GM19240 (cell line): ENCODE measurements around the gene TFCP2.

Experiments
- DNase-seq: peaks from one replicate; pipeline ENCODE4 v3.0.0; 2011; ENCODE audit warnings: low spot score; ENCODE audit not compliant: insufficient read length

Gene TFCP2

DNA sequence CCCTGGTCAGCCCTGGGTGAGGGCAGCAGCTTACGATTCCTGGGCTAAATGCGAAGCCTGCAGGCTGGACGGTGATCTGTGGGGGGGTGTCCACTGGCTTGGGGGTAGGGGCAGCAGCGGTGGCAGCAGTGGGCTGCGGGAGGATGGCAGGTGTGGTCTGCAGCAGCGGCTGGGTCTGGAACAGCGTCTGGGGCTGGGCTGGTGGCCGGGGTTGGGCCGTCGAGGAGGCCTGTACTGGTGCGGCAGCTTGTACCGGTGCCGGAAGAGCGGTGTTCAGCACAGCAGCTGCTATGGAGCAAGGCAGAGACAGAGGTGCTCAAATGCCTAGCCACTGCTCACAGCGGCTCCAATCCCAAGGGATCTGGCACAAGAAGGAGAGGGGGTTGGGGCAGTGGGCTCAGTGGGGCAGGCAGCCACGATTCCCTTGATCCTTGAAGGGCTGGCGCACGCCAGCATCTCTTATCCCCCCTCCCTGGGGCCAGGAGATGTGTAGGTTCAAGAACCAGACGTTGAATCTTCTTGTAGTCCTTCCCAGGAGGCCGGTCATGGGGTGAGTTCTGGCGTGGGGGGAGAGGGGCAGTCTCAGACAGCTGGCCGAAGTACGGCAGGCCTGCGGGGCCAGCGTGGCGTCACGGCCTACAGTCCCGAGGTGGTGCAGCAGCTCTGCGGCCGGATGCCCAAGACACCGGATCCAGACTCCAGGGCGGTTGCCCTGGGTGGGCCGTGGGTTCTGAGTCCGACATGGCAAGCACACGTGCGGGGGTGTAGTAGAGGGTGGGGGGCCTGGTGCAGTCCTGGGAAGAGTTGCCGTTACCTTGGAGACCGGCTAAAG is 25.0 kb upstream of the TFCP2 start:
- no peak for DNase-seq

DNA sequence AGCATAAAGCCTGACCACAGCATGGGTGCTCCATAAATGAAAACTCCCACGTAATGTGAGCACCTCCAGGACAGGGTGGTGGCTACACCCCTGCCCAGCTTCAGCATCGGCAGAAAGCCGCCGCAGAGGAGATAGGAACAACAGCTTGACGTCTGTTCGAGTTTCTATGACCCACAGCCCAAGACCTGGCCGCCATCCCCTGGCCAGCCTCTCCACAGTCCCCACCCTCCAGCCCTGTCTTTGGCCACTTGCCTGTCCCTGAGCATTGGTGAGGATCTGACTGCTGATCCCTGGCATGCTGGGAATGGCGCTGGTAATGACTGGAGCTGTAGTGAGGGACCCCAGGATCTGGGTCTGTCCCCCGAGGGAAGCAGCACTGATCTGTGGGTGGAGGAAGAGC is 23.6 kb upstream of the TFCP2 start:
- no peak for DNase-seq

DNA sequence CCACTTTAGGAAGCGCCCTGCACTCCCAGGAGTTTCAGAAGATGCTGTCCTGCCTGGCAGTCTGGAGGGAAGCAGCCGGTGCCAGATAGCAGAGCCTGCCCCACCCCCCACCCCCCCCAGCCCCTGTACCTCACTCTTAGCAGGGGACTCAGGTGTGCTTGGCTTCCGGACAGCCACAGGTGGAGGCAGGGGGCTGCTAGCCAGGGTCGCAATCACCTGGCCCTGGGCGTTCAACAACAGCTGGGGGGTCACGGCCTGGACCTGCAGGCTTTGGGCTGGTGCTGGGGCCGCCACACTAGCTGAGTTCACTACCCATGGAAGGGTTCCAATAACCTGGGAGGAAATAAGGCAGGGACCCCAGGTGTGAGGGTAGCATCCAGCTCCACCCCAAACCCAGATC is 22.9 kb upstream of the TFCP2 start:
- DNase-seq = no peak

DNA sequence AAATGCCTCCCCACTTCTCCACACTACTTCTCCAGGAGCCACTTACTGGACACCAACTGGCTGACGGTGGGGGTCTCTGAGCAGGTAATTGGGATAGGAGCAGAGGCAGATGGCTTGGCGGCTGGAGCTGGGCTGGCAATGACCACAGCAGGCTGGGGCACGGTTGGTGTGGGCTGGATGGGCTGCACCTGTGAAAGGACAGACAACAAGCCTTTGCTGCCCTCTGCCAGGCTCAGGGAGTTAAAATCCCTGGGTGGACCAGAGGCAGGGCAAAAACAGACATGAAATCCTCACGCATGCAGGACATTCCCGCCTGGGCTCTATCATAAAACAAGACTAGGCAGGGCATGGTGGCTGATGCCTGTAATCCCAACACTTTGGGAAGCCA is 19.3 kb upstream of the TFCP2 start:
- no peak for DNase-seq

GRCh38 chr12:51191516-51192283 is 18.8 kb upstream of the TFCP2 start:
- no peak for DNase-seq

DNA sequence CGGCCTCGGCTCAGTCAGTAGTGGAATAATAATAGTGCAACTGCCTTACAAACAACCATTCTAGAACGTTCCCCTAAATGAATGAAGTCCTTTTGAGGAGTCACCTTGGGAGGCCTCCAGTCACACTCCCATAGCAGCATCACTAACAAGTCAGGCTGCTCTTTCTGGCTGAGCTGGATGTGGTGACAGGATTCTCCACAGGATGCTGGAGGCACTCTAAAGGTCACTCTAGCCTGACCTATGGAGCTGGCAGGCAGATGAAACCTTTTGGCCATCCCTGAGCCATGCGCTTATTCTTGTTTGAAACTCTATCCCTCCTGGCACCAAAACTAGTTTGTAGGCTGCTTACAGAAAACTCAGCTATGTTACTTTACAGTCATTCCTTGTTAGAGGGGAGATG is 17.9 kb upstream of the TFCP2 start:
- no peak for DNase-seq

DNA sequence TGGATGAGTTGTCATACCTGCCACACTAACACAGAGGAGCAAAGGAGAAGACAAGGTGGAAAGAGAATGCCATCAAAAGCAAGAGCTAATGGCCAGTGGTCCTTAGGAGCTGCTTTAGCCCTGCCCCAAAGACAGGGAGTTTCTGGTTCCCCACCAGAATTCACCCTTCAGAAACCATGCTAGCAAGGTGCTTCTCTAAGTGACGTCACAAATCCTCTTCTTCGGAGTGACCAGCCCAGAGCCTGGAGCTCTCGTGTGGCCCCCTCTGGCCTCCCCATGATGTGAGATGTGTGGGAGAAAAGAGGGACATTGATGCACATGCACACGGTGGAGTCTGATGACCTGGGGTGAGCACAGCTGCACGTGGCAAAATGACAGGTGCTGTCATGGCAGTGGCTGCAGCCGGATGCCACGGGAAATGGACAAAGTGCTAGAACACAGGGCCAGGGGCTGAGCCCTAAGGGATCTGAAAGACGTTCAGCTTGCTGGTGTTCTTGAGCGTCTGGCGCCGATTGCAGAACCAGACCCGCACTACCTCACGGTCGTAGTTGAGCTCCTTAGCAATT is 16.9 kb upstream of the TFCP2 start:
- DNase-seq = no peak

DNA sequence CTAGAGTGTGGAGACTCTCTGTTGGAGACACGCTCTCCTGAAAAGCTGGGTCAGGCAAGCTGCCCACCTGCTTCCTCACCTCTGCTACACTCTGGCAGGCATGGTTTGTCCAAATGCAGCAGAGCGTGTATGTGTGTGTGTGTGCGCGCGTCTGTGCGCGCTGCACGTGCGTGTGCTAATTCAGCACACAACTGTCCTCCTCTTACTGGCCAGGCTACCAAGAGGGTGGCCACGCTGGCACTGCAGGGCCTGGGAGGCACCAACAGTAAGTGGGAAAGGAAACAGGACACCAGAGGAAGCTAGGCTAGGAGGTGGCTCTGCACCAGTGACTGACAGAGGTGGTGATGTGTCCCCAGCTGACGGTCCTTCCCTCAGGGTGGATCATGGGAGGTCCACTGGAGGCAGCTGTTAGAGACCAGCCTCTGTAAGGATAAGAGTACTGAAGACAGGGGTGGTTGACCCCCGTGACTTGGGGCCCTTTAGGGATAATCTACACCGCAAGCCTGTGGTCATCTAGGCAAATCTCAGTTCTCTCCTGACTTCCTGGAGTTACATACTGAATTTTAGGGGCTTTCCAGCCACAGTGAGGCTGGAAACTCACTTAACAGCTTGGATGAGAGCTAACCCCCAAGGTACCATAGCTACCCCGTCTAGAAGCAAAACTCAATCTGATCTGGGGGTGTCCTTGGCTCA is 15.6 kb upstream of the TFCP2 start:
- peak; percentile 58 for DNase-seq

- no peak for DNase-seq
Measured at GRCh38 chr12:51187370-51187987, 14.5 kb upstream of the TFCP2 start.

DNA sequence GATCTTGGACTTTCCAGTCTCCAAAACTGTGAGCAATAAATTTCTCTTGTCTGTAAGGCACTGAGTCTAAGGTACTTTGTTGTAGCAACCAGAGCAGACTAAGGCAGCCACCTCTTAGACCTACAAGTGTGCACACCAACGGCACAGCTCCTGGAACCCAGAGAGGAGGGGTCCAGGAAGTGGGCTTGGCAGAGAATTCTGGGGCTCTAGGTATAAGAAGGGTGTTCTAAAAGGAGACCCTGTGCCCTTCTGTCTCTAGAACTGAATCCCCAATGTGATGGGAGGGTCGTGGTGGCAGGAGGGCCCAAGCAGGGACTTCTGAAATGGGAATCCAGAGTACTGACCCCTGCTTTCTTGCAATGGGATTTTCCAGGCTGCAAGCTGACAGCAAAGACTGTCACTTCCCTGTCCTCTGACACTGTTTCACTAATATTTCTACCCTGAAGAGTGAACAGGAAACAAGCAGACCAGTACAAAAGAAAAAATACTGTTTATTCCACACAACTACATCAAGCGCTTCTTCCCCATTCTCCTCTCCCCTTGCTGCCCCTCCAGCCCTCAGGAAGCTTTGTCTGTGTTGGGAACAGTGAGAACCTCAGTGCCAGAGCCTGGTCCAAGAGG is 13.6 kb upstream of the TFCP2 start:
- DNase-seq = no peak

DNA sequence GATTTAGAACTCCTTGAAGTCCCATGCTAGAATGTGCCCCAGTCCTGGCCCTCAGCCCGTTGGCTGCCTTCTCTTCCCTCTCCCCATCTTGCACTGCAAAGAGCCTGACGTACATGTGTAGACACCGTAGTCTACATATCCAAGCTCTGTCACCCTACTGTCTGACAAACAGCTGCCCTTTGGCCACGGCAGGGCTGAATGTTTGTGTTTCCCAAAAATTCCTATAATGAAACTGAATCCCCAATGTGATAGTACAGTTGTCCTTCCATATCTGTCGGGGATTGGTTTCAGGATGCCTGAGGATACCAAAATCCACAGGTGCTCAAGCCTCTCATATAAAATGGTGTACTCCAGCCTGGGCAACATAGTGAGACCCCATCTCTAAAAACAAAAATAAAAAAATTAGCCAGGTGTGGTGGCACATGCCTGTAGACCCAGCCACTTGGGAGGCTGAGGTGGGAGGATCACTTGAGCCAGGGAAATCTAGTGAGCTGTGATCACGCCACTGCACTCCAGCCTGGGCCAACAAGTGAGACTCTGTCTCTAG is 12.3 kb upstream of the TFCP2 start:
- no peak for DNase-seq

DNA sequence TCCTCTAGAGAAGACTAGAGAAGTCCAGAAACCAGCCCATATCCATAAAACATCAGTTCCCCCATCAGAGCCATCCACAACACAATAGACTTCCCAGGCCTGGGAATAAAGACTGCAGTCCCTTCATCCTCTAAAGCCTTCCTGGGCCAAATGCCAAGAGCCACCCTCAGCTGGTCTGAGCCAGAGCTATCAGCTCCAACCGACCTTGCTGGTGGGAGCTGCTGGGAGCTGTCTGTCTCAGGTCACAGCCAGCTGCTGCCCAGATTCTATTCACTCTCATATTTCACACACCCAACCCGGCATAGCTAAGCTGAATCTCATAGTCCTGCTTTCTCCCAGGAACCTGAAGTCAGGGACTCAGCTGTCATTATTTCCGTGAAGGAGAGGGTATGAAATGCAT is 10.9 kb upstream of the TFCP2 start:
- no peak for DNase-seq

DNA sequence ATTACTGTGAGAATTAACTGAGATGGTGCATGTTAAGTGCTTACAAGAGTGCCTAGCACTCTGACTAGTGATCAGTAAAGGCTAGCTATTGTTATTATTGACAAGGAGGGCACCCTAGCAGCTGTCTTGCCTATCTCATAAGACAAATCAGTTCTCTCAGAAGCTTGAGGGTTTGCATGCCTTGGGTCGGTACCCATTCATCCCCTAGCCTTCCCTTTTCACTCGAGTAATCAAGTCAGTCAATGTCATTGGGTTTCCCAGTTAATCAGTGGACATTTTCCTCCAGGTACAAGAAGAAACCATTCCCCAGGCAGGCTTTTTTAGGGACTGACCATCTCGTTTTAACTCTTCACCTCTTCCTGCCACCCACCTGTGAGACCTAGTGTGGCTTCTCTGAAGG is 10.4 kb upstream of the TFCP2 start:
- DNase-seq = no peak

- DNase-seq = no peak
Measured at GRCh38 chr12:51181558-51181957, 8.6 kb upstream of the TFCP2 start.

- DNase-seq = no peak
Measured at GRCh38 chr12:51177897-51178296, 5.0 kb upstream of the TFCP2 start.

- DNase-seq = no peak
Measured at GRCh38 chr12:51174501-51174900, 1.6 kb upstream of the TFCP2 start.

- DNase-seq = no peak
Measured at GRCh38 chr12:51171884-51172514, 936 bp downstream of the TFCP2 start.

DNA sequence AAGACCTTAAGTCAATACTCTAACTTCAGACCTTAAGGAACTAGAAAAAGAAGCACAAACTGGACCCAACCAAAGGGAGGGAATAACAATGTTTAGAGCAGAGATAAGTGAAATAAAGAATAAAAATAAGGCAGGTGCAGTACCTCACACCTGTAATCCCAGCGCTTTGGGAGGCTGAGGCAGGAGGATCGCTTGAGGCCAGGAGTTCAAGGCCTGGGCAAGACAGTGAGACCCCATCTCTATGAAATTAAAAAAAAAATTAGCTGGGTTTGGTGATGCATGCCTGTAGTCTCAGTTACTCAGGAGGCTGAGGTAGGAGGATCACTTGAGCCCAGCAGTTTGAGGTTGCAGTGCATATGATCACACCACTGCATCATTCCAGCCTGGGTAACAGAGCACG is 9.1 kb downstream of the TFCP2 start:
- DNase-seq = no peak

DNA sequence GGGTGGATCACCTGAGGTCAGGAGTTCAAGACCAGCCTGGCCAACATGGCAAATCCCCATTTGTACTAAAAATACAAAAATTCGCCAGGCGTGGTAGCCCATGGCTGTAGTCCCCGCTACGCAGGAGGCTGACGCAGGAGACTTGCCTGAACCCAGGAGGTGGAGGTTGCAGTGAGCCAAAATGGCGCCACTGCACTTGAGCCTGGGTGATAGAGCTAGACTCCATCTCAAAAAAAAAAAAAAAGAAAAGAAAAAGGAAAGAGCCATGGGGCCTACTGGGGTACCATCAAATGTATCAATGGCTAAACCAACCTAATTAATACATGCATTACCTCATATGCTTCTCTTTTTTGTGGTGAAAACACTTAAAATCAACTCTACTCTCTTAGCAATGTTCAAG is 10.7 kb downstream of the TFCP2 start:
- no peak for DNase-seq

GRCh38 chr12:51160814-51161459 is 12.0 kb downstream of the TFCP2 start:
- no peak for DNase-seq
